Activated CD8-positive, alpha-beta T cell treated with anti-CD3 and anti-CD28 coated beads for 36 hours (primary cell): ENCODE results near the gene AP4S1. TPM values are rescaled to one million over a fixed set of nuclear protein-coding genes. Genes with fewer than 3 reads are reported as not detected.

ENCODE experiments used
- ATAC-seq: fragments of 200-7000 bp; cut with Tn5 transposase; one replicate; pipeline ENCODE4 v1.10.0; 2021; ENCODE audit warnings: mild to moderate bottlenecking, moderate library complexity
- CTCF ChIA-PET: fragments of 350-600 bp; sonication (Branson Sonifier 250); formaldehyde crosslinking; loops from one replicate; lab custom pipeline; 2021; ENCODE audit warnings: antibody characterized with exemption; lab: Charles Lee
- POLR2A ChIA-PET: fragments of 350-600 bp; sonication (Branson Sonifier 250); formaldehyde crosslinking; loops from one replicate; lab custom pipeline; 2021; ENCODE audit warnings: antibody characterized with exemption; lab: Charles Lee
- DNase-seq: peaks from one replicate; pipeline ENCODE4 v3.0.0-alpha.2; 2020
- H3K27ac Mint-ChIP-seq: one replicate; pipeline ENCODE4 v1.8.0; 2021; ENCODE audit warnings: mild to moderate bottlenecking, mixed read lengths
- H3K27me3 Mint-ChIP-seq: one replicate; pipeline ENCODE4 v1.8.0; 2021; ENCODE audit warnings: mixed read lengths
- H3K36me3 Mint-ChIP-seq: one replicate; pipeline ENCODE4 v1.8.0; 2021; ENCODE audit warnings: low read depth, mixed read lengths
- H3K4me1 Mint-ChIP-seq: one replicate; pipeline ENCODE4 v1.8.0; 2021; ENCODE audit warnings: low read depth, mixed read lengths
- H3K4me3 Mint-ChIP-seq: one replicate; pipeline ENCODE4 v1.8.0; 2021; ENCODE audit warnings: mild to moderate bottlenecking, moderate library complexity, mixed read lengths
- H3K9me3 Mint-ChIP-seq: one replicate; pipeline ENCODE4 v1.8.0; 2021; ENCODE audit warnings: mixed read lengths
- CTCF ChIP-seq: fragments of 200-600 bp; IDR thresholded peaks from one replicate; pipeline ENCODE4 v1.8.0; 2022; ENCODE audit warnings: antibody characterized with exemption, mild to moderate bottlenecking
- intact Hi-C: fragments of 100-400 bp; cut with micrococcal nuclease; formaldehyde crosslinking; loops from one replicate; pipeline ENCODE4 v1.10.0; 2022
- total RNA-seq, 2 experiments: library from RNA; stranded (reverse); gene quantifications; one replicate each; pipeline ENCODE4 v1.2.3, GENCODE V29; 2021

Gene AP4S1
- total RNA-seq, 2 experiments from 2014 or later = 3.6 to 4.0 TPM

GRCh38 chr14:31078766-31079165 is 53.3 kb downstream of the AP4S1 start:
- no peak overlapping the region for H3K27ac Mint-ChIP-seq
- intact Hi-C loops = no loop called here
- peaks cover 8% of the 10 kb centered on the region for H3K36me3 Mint-ChIP-seq
- H3K4me1 Mint-ChIP-seq = no peaks in the 10 kb centered on the region
- DNase-seq = no peak
- no peaks in the 10 kb centered on the region for H3K9me3 Mint-ChIP-seq
- no peak for TF ChIP-seq CTCF
- no peaks in the 10 kb centered on the region for H3K27me3 Mint-ChIP-seq
- no peak overlapping the region for H3K4me3 Mint-ChIP-seq
- ChIA-PET CTCF (interaction anchor here (0.9 kb wide), 1 partner anchor 107 kb away, joined by 3 read pairs; no protein-coding TSS in a partner anchor), POLR2A (interaction anchor here (0.8 kb wide), 1 partner anchor 56 kb away, joined by 3 read pairs; no protein-coding TSS in a partner anchor)
- ATAC-seq = no peak

GRCh38 chr14:31080056-31080455 is 54.6 kb downstream of the AP4S1 start:
- ATAC-seq (no peak), DNase-seq (no peak)
- intact Hi-C loops = no loop called here
- Mint-ChIP-seq H3K27me3 (no peaks in the 10 kb centered on the region), H3K4me1 (no peaks in the 10 kb centered on the region), H3K4me3 (no peak overlapping the region), H3K27ac (no peak overlapping the region), H3K9me3 (no peaks in the 10 kb centered on the region), H3K36me3 (peaks cover 8% of the 10 kb centered on the region)
- CTCF ChIA-PET = no interaction called here
- POLR2A ChIA-PET = no interaction called here
- TF ChIP-seq CTCF = no peak

- Mint-ChIP-seq H3K4me1 (no peaks in the 10 kb centered on the region), H3K27ac (no peak overlapping the region), H3K36me3 (peaks cover 4% of the 10 kb centered on the region), H3K27me3 (no peaks in the 10 kb centered on the region), H3K4me3 (no peak overlapping the region), H3K9me3 (no peaks in the 10 kb centered on the region)
- POLR2A ChIA-PET = no interaction called here
- CTCF ChIA-PET = interaction anchor here (0.7 kb wide), 1 partner anchor 95 kb away, joined by 3 read pairs; no protein-coding TSS in a partner anchor
- intact Hi-C loops = no loop called here
- ATAC-seq = no peak
- TF ChIP-seq CTCF = no peak
- DNase-seq = no peak
These were observed 55.0 kb downstream of the AP4S1 start for GRCh38 chr14:31080484-31080883.

GRCh38 chr14:31083781-31084180 is 58.3 kb downstream of the AP4S1 start:
- Mint-ChIP-seq H3K9me3 (no peaks in the 10 kb centered on the region), H3K4me1 (no peaks in the 10 kb centered on the region), H3K4me3 (no peak overlapping the region), H3K27me3 (no peaks in the 10 kb centered on the region), H3K36me3 (peaks cover 3% of the 10 kb centered on the region), H3K27ac (no peak overlapping the region)
- ChIA-PET POLR2A (no interaction called here), CTCF (interaction anchor here (6.6 kb wide), 1 partner anchor 102 kb away, joined by 53 read pairs; no protein-coding TSS in a partner anchor)
- DNase-seq = no peak
- intact Hi-C loops = no loop called here
- no peak for ATAC-seq
- TF ChIP-seq CTCF = no peak

GRCh38 chr14:31084385-31084784 is 58.9 kb downstream of the AP4S1 start:
- intact Hi-C loops = no loop called here
- CTCF ChIA-PET = interaction anchor here (6.6 kb wide), 1 partner anchor 103 kb away, joined by 53 read pairs; no protein-coding TSS in a partner anchor
- no peak for DNase-seq
- POLR2A ChIA-PET = no interaction called here
- Mint-ChIP-seq H3K4me3 (no peak overlapping the region), H3K27me3 (no peaks in the 10 kb centered on the region), H3K9me3 (no peaks in the 10 kb centered on the region), H3K4me1 (no peaks in the 10 kb centered on the region), H3K27ac (no peak overlapping the region), H3K36me3 (peaks cover 3% of the 10 kb centered on the region)
- ATAC-seq = no peak
- TF ChIP-seq CTCF = no peak
